Panc1 (cell line): ENCODE results near the gene XG. TPM values are rescaled to one million over a fixed set of nuclear protein-coding genes. Genes with fewer than 3 reads are reported as not detected.
"Not testable (repeated sequence)": the region's sequence is repeated elsewhere in the genome, so short reads cannot be mapped to it uniquely, and the experiment has no call there.

Experiments
- ATAC-seq: fragments of 200-7000 bp; cut with Tn5 transposase; 2 replicates; pipeline ENCODE4 v1.9.1; 2020; ENCODE audit warnings: mild to moderate bottlenecking, moderate library complexity
- BruUV-seq: library from RNA; stranded (reverse); fragments of 400-500 nt; replicated peaks from 2 replicates; lab custom pipeline; 2021; lab: Mats Ljungman, UMichigan
- CTCF ChIA-PET: fragments of 300-600 bp; sonication (Branson Sonifier 250); formaldehyde crosslinking; loops from one replicate; lab custom pipeline; 2022; ENCODE audit warnings: antibody characterized with exemption; lab: Charles Lee
- POLR2A ChIA-PET: fragments of 300-600 bp; sonication (Branson Sonifier 250); formaldehyde crosslinking; loops from one replicate; lab custom pipeline; 2022; ENCODE audit warnings: antibody characterized with exemption; lab: Charles Lee
- DNase-seq: peaks from one replicate; pipeline ENCODE4 v3.0.0-alpha.2; 2010; ENCODE audit warnings: low read depth, low spot score
- H3K27ac ChIP-seq: 2 replicates; pipeline ENCODE4 v1.5.1; 2011; ENCODE audit warnings: mild to moderate bottlenecking, low read length, inconsistent platforms
- H3K27me3 ChIP-seq: fragments of 200-500 bp; sonication (Bioruptor generic); 2 replicates; pipeline ENCODE4 v1.6.0; 2014; ENCODE audit warnings: low read length, inconsistent platforms; ENCODE audit not compliant: control insufficient read depth, insufficient read depth
- H3K36me3 ChIP-seq: fragments of 200-500 bp; sonication (Bioruptor generic); 2 replicates; pipeline ENCODE4 v1.5.1; 2014; ENCODE audit warnings: inconsistent platforms, mild to moderate bottlenecking, low read length, moderate library complexity; ENCODE audit not compliant: control insufficient read depth, insufficient read depth
- H3K4me1 ChIP-seq: 2 replicates; pipeline ENCODE4 v1.5.1; 2011; ENCODE audit warnings: inconsistent platforms, mild to moderate bottlenecking, low read length, moderate library complexity; ENCODE audit not compliant: control insufficient read depth, insufficient read depth
- H3K4me3 ChIP-seq, 2 experiments: 2 replicates each; pipeline ENCODE4 v1.5.1; 2011 to 2012; ENCODE audit warnings: low read depth in 2 of 2, low read length in 2 of 2, mild to moderate bottlenecking in 2 of 2, inconsistent platforms in 1 of 2, moderate library complexity in 1 of 2
- H3K9me3 ChIP-seq: fragments of 200-500 bp; sonication (Bioruptor generic); 2 replicates; pipeline ENCODE4 v1.5.1; 2014; ENCODE audit warnings: low read depth, mild to moderate bottlenecking, inconsistent platforms, low read length, moderate library complexity; ENCODE audit not compliant: control insufficient read depth, insufficient read depth
- CTCF ChIP-seq: fragments of 450-650 bp; IDR thresholded peaks from 2 replicates; pipeline ENCODE4 v1.5.1; 2017; ENCODE audit warnings: mild to moderate bottlenecking
- POLR2AphosphoS5 ChIP-seq: IDR thresholded peaks from 2 replicates; pipeline ENCODE4 v1.6.1; 2012; ENCODE audit warnings: mild to moderate bottlenecking, low read depth, low read length, moderate library complexity
- REST ChIP-seq, 2 experiments: IDR thresholded peaks; 2 replicates each; pipeline ENCODE4 v1.6.1; 2011 to 2012; ENCODE audit warnings: low read depth in 2 of 2, control low read depth in 1 of 2, low read length in 1 of 2, mild to moderate bottlenecking in 1 of 2, moderate library complexity in 1 of 2; ENCODE audit not compliant: insufficient read depth in 1 of 2
- SIN3A ChIP-seq: IDR thresholded peaks from 2 replicates; pipeline ENCODE4 v1.6.1; 2012; ENCODE audit warnings: low read depth, mild to moderate bottlenecking, low read length, moderate library complexity, borderline replicate concordance; ENCODE audit not compliant: insufficient read depth
- TCF7L2 ChIP-seq: IDR thresholded peaks from 2 replicates; pipeline ENCODE4 v1.6.1; 2011; ENCODE audit warnings: mild to moderate bottlenecking, low read depth, low read length, inconsistent platforms
- in situ Hi-C: cut with HindIII; loops from 2 replicates; pipeline ENCODE4 v1.10.0; 2016; ENCODE audit warnings: low sequenced_read_pairs, low pct_unique_long_range_greater_than_20kb
- intact Hi-C: fragments of 100-400 bp; cut with micrococcal nuclease; formaldehyde crosslinking; loops from one replicate; pipeline ENCODE4 v1.10.0; 2022; ENCODE audit not compliant: unreplicated experiment
- total RNA-seq: library from RNA; stranded (reverse); gene quantifications from one replicate; pipeline ENCODE4 v1.2.1, GENCODE V29; 2021; ENCODE audit not compliant: unreplicated experiment

Gene XG
- total RNA-seq, 1 experiment from 2014 or later: not detected

GRCh38 chrX:2756548-2756947 lies 4.7 kb downstream of the XG start:
- Histone ChIP-seq H3K4me1 (no peaks in the 10 kb centered on the region), H3K36me3 (no peaks in the 10 kb centered on the region), H3K27me3 (no peaks in the 10 kb centered on the region), H3K4me3 (no peak overlapping the region), H3K9me3 (no peaks in the 10 kb centered on the region), H3K27ac (no peak overlapping the region)
- DNase-seq (no peak), ATAC-seq (no peak)
- no peak for TF ChIP-seq REST (IDR thresholded peaks at IDR 0.05; ENCODE audit: insufficient read depth in 1 of 2, low read depth in 2 of 2, low read length in 1 of 2)
- no peak for TF ChIP-seq TCF7L2
- no peak for TF ChIP-seq CTCF
- TF ChIP-seq SIN3A: no peak
- no peak for TF ChIP-seq POLR2AphosphoS5
- intact Hi-C loops: no loop called here
- in situ Hi-C loops: no loop called here
- POLR2A ChIA-PET: no interaction called here
- CTCF ChIA-PET: no interaction called here
- no TSS peak for BruUV-seq

- no peaks in the 10 kb centered on the region for H3K4me1 ChIP-seq
- TF ChIP-seq TCF7L2: no peak
- TF ChIP-seq CTCF: no peak
- no peak for TF ChIP-seq SIN3A
- no peak for TF ChIP-seq REST (IDR thresholded peaks at IDR 0.05; ENCODE audit: insufficient read depth in 1 of 2, low read depth in 2 of 2, low read length in 1 of 2)
- TF ChIP-seq POLR2AphosphoS5: no peak
- intact Hi-C loops (no loop called here), in situ Hi-C loops (no loop called here)
- BruUV-seq: no TSS peak
- no peaks in the 10 kb centered on the region for H3K36me3 ChIP-seq
- no peak overlapping the region for H3K27ac ChIP-seq
- DNase-seq (no peak), ATAC-seq (no peak)
- no peak overlapping the region for H3K4me3 ChIP-seq
- ChIA-PET POLR2A (no interaction called here), CTCF (no interaction called here)
- H3K27me3 ChIP-seq: no peaks in the 10 kb centered on the region
- no peaks in the 10 kb centered on the region for H3K9me3 ChIP-seq
Observed at GRCh38 chrX:2761246-2761645, 9.4 kb downstream of the XG start.

GRCh38 chrX:2762671-2763070 lies 10.8 kb downstream of the XG start:
- H3K4me3 ChIP-seq, BruUV-seq, H3K9me3 ChIP-seq, H3K27ac ChIP-seq, in situ Hi-C loops, CTCF ChIA-PET, DNase-seq, ATAC-seq, H3K27me3 ChIP-seq, POLR2A ChIA-PET, H3K36me3 ChIP-seq, intact Hi-C loops, H3K4me1 ChIP-seq: not testable (repeated sequence)
